HG03135 (cell line): ENCODE data around the gene SEMA5A.

Experiments used
- ATAC-seq: cut with Tn5 transposase; IDR thresholded peaks from one replicate; pipeline ENCODE4 v1.9.1; 2021; ENCODE audit warnings: mild to moderate bottlenecking, moderate library complexity; ENCODE audit not compliant: unreplicated experiment

The SEMA5A gene

GRCh38 chr5:9342161-9342787 lies 203.6 kb downstream of the SEMA5A start:
- no peak for ATAC-seq

GRCh38 chr5:9340085-9340484 lies 205.8 kb downstream of the SEMA5A start:
- ATAC-seq = no peak

GRCh38 chr5:9339206-9339818 lies 206.6 kb downstream of the SEMA5A start:
- no peak for ATAC-seq

- ATAC-seq = no peak
Observed at GRCh38 chr5:9338796-9339195, 207.1 kb downstream of the SEMA5A start.

- ATAC-seq = no peak
Observed at GRCh38 chr5:9337928-9338595, 207.8 kb downstream of the SEMA5A start.

- ATAC-seq = no peak
Observed at GRCh38 chr5:9335754-9336495, 209.9 kb downstream of the SEMA5A start.

- no peak for ATAC-seq
Observed at GRCh38 chr5:9335269-9335668, 210.6 kb downstream of the SEMA5A start.

- ATAC-seq = no peak
Observed at GRCh38 chr5:9332026-9332425, 213.8 kb downstream of the SEMA5A start.

- ATAC-seq = no peak
Observed at GRCh38 chr5:9331372-9331771, 214.5 kb downstream of the SEMA5A start.

GRCh38 chr5:9329125-9329524 lies 216.8 kb downstream of the SEMA5A start:
- ATAC-seq = no peak

GRCh38 chr5:9325549-9325948 lies 220.3 kb downstream of the SEMA5A start:
- ATAC-seq = no peak

GRCh38 chr5:9324348-9325077 lies 221.4 kb downstream of the SEMA5A start:
- no peak for ATAC-seq

GRCh38 chr5:9320652-9321051 lies 225.2 kb downstream of the SEMA5A start:
- ATAC-seq = no peak

GRCh38 chr5:9318031-9318430 lies 227.8 kb downstream of the SEMA5A start:
- ATAC-seq = no peak

- ATAC-seq = no peak
Observed at GRCh38 chr5:9316733-9317132, 229.1 kb downstream of the SEMA5A start.

- ATAC-seq = no peak
Observed at GRCh38 chr5:9316041-9316440, 229.8 kb downstream of the SEMA5A start.

GRCh38 chr5:9314558-9314957 lies 231.3 kb downstream of the SEMA5A start:
- no peak for ATAC-seq

- no peak for ATAC-seq
Observed at GRCh38 chr5:9313751-9314150, 232.1 kb downstream of the SEMA5A start.

GRCh38 chr5:9307150-9307549 lies 238.7 kb downstream of the SEMA5A start:
- no peak for ATAC-seq

- no peak for ATAC-seq
Observed at GRCh38 chr5:9302218-9302617, 243.7 kb downstream of the SEMA5A start.

- ATAC-seq = no peak
Observed at GRCh38 chr5:9301200-9301599, 244.7 kb downstream of the SEMA5A start.
